K562 (cell line): Measurements from ENCODE around the gene FAM53A. TPM values are rescaled to one million over a fixed set of nuclear protein-coding genes. Genes with fewer than 3 reads are reported as not detected.
A peak's percentile ranks its signal among the peaks of the same experiment; 100 is the strongest.

Experiments used
- BCOR ChIP-seq: fragments of 450-650 bp; IDR thresholded peaks from 2 replicates; pipeline ENCODE4 v1.6.1; 2016
- CREB1 ChIP-seq, 2 experiments: sonication (generic) in 1 of 2; formaldehyde crosslinking in 1 of 2; IDR thresholded peaks; 2 replicates each; pipeline versions ENCODE4 v1.6.1 to v1.8.0; 2012 to 2022; ENCODE audit warnings: inconsistent platforms in 1 of 2, mild to moderate bottlenecking in 1 of 2, missing genetic modification reagents in 1 of 2, moderate library complexity in 1 of 2
- DDX20 ChIP-seq: fragments of 450-650 bp; IDR thresholded peaks from 2 replicates; pipeline ENCODE4 v1.6.1; 2016; ENCODE audit warnings: missing genetic modification characterization, low read depth, mild to moderate bottlenecking, missing compliant biosample characterization, moderate library complexity
- GATA2 ChIP-seq: sonication (generic); formaldehyde crosslinking; IDR thresholded peaks from 2 replicates; pipeline ENCODE4 v1.4.0; 2020; ENCODE audit warnings: mild to moderate bottlenecking, missing genetic modification reagents
- IRF2 ChIP-seq: sonication (generic); formaldehyde crosslinking; IDR thresholded peaks from 2 replicates; pipeline ENCODE4 v1.8.1; 2022; ENCODE audit warnings: mild to moderate bottlenecking, missing genetic modification reagents
- KDM1A ChIP-seq, 2 experiments: fragments of 450-650 bp; IDR thresholded peaks; 2 replicates each; pipeline ENCODE4 v1.6.1; 2016; ENCODE audit warnings: mild to moderate bottlenecking in 2 of 2
- KDM2B ChIP-seq: fragments of 250-450 bp; sonication (Bioruptor Pico); IDR thresholded peaks from 2 replicates; pipeline ENCODE4 v1.8.0; 2021; ENCODE audit warnings: mild to moderate bottlenecking, moderate library complexity
- KLF6 ChIP-seq: fragments of 250-450 bp; sonication (Bioruptor Pico); IDR thresholded peaks from 2 replicates; pipeline ENCODE4 v1.4.0; 2020; ENCODE audit warnings: mild to moderate bottlenecking, moderate library complexity, borderline replicate concordance
- NCOA2 ChIP-seq, 2 experiments: fragments of 450-650 bp; IDR thresholded peaks; 2 replicates each; pipeline ENCODE4 v1.6.1; 2018; ENCODE audit warnings: mild to moderate bottlenecking in 2 of 2, moderate library complexity in 1 of 2; ENCODE audit not compliant: partially characterized antibody in 2 of 2
- WHSC1 ChIP-seq: IDR thresholded peaks from one replicate; pipeline ENCODE4 v1.6.1; 2012; ENCODE audit warnings: low read length, control low read depth, inconsistent platforms
- ZKSCAN3 ChIP-seq: fragments of 250-450 bp; sonication (Bioruptor Pico); IDR thresholded peaks from 2 replicates; pipeline ENCODE4 v1.4.0; 2020
- ZNF239 ChIP-seq: fragments of 250-450 bp; sonication (Bioruptor Pico); IDR thresholded peaks from 2 replicates; pipeline ENCODE4 v1.4.0; 2020; ENCODE audit warnings: mild to moderate bottlenecking
- ZNF354B ChIP-seq: fragments of 250-450 bp; sonication (Bioruptor Pico); IDR thresholded peaks from 2 replicates; pipeline ENCODE4 v1.4.0; 2020
- ZNF431 ChIP-seq: sonication (generic); formaldehyde crosslinking; IDR thresholded peaks from 2 replicates; pipeline ENCODE4 v1.8.0; 2022; ENCODE audit warnings: mild to moderate bottlenecking, missing genetic modification reagents
- ZNF507 ChIP-seq: conservative IDR thresholded peaks from 2 replicates; pipeline ENCODE4 v1.6.1; 2017; ENCODE audit warnings: missing genetic modification characterization, missing compliant biosample characterization
- ZZZ3 ChIP-seq: fragments of 450-650 bp; IDR thresholded peaks from 2 replicates; pipeline ENCODE4 v1.6.1; 2016; ENCODE audit warnings: antibody characterized with exemption, mild to moderate bottlenecking, moderate library complexity
- polyA plus RNA-seq, 8 experiments: library from polyadenylated mRNA; depleted of rRNA in 4 of 8; stranded (reverse) in 5 of 8; unstranded in 3 of 8; fragments of >200 nt; fragmentation: Nextera tagmentation in 2 of 8; fragmentation: Illumina TruSeq in 1 of 8; extraction: Ambion mirVana in 2 of 8; extraction: Trizol in 1 of 8; gene quantifications; 2 replicates each; pipeline versions ENCODE4 v1.2.1 to v1.2.3, GENCODE V29; 2011 to 2014; ENCODE audit warnings: inconsistent platforms in 1 of 8, missing spikeins in 1 of 8
- total RNA-seq, 7 experiments: library from RNA; depleted of rRNA in 6 of 7; stranded (reverse); fragments of >200 nt in 6 of 7; fragmentation: Illumina TruSeq in 2 of 7; extraction: Trizol in 2 of 7; gene quantifications; 2 replicates each; pipeline versions ENCODE4 v1.2.1 to v1.2.3, GENCODE V29; 2011 to 2021; ENCODE audit warnings: low replicate concordance in 1 of 7
- TF ChIP-seq, protein P1 (sequence below): fragments of 250-450 bp; sonication (Bioruptor Pico); IDR thresholded peaks from 2 replicates; pipeline ENCODE4 v1.4.0; 2020; ENCODE audit warnings: mild to moderate bottlenecking, moderate library complexity
- TF ChIP-seq, protein P2 (sequence below): sonication (generic); formaldehyde crosslinking; IDR thresholded peaks from 2 replicates; pipeline ENCODE4 v1.8.0; 2022; ENCODE audit warnings: mild to moderate bottlenecking, missing genetic modification reagents
- TF ChIP-seq, protein P3 (sequence below): fragments of 450-650 bp; formaldehyde crosslinking; conservative IDR thresholded peaks from 2 replicates; pipeline ENCODE4 v1.4.0; 2022; ENCODE audit warnings: mild to moderate bottlenecking, missing genetic modification characterization
- TF ChIP-seq, protein P4 (sequence below): fragments of 150-350 bp; conservative IDR thresholded peaks from 2 replicates; pipeline ENCODE4 v1.6.1; 2014; ENCODE audit warnings: low read length

FAM53A gene
- total and polyA plus RNA-seq, 9 of the 15 experiments (the other 6 are each of a cell fraction or from before 2014, with no cell fraction given), result 0.53 to 2.7 (median 1.4) TPM; not detected in 2

DNA sequence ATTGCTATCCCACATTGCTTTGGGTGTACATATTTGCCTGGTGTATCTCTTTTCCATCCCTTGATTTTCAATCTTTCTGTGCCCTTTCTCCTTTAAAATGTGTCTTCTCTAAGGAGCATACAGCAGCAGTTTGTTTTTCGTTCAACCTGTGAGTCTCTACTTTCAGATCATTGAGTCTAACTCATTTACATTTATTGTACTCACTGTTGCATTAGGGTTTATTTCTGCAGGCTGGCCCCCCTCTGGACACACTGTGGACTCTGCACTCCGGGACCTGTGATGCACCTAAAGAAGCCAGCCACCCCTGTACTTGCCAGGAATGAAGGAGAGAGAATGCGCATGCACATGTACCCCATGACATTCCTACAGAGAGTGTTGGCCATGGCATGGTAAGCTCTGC is 93.0 kb downstream of the FAM53A start (continued):
- TF ChIP-seq ZNF431 (CRISPR knock-in tag) (no peak), KDM2B (CRISPR knock-in tag) (no peak), DDX20 (no peak), ZKSCAN3 (CRISPR knock-in tag) (no peak), ZNF507 (peak; percentile 100), WHSC1 (no peak), GATA2 (no peak), ZZZ3 (no peak), KLF6 (CRISPR knock-in tag) (no peak), ZNF354B (peak; percentile 99), KDM1A (IDR thresholded peaks at IDR 0.05) (peak in 1 of 2 experiments; percentile 34; a peak in 1 of 4 replicates), ZNF239 (CRISPR knock-in tag) (no peak), IRF2 (CRISPR knock-in tag) (no peak), CREB1 (IDR thresholded peaks at IDR 0.05) (no peak), CREB1 (CRISPR knock-in tag; IDR thresholded peaks at IDR 0.05) (no peak), NCOA2 (IDR thresholded peaks at IDR 0.05; ENCODE audit: partially characterized antibody in 2 of 2) (no peak), BCOR (peak; percentile 72)
- TF ChIP-seq, protein P1, sequence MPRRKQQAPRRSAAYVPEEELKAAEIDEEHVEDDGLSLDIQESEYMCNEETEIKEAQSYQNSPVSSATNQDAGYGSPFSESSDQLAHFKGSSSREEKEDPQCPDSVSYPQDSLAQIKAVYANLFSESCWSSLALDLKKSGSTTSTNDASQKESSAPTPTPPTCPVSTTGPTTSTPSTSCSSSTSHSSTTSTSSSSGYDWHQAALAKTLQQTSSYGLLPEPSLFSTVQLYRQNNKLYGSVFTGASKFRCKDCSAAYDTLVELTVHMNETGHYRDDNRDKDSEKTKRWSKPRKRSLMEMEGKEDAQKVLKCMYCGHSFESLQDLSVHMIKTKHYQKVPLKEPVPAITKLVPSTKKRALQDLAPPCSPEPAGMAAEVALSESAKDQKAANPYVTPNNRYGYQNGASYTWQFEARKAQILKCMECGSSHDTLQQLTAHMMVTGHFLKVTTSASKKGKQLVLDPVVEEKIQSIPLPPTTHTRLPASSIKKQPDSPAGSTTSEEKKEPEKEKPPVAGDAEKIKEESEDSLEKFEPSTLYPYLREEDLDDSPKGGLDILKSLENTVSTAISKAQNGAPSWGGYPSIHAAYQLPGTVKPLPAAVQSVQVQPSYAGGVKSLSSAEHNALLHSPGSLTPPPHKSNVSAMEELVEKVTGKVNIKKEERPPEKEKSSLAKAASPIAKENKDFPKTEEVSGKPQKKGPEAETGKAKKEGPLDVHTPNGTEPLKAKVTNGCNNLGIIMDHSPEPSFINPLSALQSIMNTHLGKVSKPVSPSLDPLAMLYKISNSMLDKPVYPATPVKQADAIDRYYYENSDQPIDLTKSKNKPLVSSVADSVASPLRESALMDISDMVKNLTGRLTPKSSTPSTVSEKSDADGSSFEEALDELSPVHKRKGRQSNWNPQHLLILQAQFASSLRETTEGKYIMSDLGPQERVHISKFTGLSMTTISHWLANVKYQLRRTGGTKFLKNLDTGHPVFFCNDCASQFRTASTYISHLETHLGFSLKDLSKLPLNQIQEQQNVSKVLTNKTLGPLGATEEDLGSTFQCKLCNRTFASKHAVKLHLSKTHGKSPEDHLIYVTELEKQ (CRISPR knock-in tag), result no peak
- TF ChIP-seq, protein P2, sequence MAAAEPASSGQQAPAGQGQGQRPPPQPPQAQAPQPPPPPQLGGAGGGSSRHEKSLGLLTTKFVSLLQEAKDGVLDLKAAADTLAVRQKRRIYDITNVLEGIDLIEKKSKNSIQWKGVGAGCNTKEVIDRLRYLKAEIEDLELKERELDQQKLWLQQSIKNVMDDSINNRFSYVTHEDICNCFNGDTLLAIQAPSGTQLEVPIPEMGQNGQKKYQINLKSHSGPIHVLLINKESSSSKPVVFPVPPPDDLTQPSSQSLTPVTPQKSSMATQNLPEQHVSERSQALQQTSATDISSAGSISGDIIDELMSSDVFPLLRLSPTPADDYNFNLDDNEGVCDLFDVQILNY (CRISPR knock-in tag), result no peak
- TF ChIP-seq, protein P3, sequence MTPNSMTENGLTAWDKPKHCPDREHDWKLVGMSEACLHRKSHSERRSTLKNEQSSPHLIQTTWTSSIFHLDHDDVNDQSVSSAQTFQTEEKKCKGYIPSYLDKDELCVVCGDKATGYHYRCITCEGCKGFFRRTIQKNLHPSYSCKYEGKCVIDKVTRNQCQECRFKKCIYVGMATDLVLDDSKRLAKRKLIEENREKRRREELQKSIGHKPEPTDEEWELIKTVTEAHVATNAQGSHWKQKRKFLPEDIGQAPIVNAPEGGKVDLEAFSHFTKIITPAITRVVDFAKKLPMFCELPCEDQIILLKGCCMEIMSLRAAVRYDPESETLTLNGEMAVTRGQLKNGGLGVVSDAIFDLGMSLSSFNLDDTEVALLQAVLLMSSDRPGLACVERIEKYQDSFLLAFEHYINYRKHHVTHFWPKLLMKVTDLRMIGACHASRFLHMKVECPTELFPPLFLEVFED (CRISPR knock-in tag), result no peak
- TF ChIP-seq, protein P4, sequence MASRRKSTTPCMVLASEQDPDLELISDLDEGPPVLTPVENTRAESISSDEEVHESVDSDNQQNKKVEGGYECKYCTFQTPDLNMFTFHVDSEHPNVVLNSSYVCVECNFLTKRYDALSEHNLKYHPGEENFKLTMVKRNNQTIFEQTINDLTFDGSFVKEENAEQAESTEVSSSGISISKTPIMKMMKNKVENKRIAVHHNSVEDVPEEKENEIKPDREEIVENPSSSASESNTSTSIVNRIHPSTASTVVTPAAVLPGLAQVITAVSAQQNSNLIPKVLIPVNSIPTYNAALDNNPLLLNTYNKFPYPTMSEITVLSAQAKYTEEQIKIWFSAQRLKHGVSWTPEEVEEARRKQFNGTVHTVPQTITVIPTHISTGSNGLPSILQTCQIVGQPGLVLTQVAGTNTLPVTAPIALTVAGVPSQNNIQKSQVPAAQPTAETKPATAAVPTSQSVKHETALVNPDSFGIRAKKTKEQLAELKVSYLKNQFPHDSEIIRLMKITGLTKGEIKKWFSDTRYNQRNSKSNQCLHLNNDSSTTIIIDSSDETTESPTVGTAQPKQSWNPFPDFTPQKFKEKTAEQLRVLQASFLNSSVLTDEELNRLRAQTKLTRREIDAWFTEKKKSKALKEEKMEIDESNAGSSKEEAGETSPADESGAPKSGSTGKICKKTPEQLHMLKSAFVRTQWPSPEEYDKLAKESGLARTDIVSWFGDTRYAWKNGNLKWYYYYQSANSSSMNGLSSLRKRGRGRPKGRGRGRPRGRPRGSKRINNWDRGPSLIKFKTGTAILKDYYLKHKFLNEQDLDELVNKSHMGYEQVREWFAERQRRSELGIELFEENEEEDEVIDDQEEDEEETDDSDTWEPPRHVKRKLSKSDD, result no peak
- TF ChIP-seq, all 486 proteins: peak for 10
